Measurements from ENCODE around the gene FBXW4.

The FBXW4 gene

GRCh38 chr10:101695404-101695890, 477 bp upstream of the FBXW4 start:
- peak overlapping the region; percentile 94 for H3K4me3 ChIP-seq (ENCODE audit: low read length, poor library complexity, severe bottlenecking)
- H3K4me1 ChIP-seq (ENCODE audit: insufficient read depth, low read length, poor library complexity, severe bottlenecking), result peaks cover 48% of the 10 kb centered on the region
- H3K36me3 ChIP-seq (ENCODE audit: insufficient read depth, low read length), result no peaks in the 10 kb centered on the region
- no peaks in the 10 kb centered on the region for H3F3A ChIP-seq (ENCODE audit: low read depth)
- H3K79me2 ChIP-seq (ENCODE audit: insufficient read depth, low read length), result peaks cover 58% of the 10 kb centered on the region
- TF ChIP-seq EZH2phosphoT487 (IDR thresholded peaks at IDR 0.05; ENCODE audit: borderline replicate concordance) (no peak), CTCF (conservative IDR thresholded peaks at IDR 0.05; ENCODE audit: low read length) (no peak)
- H3K9ac ChIP-seq (ENCODE audit: low read depth, low read length, poor library complexity, severe bottlenecking), result peak overlapping the region; percentile 90
- H3K9me2 ChIP-seq (replicated peaks; ENCODE audit: low read depth, low read length), result no peaks in the 10 kb centered on the region
- H3K27me3 ChIP-seq (ENCODE audit: insufficient read depth, low read length, poor library complexity, severe bottlenecking), result no peaks in the 10 kb centered on the region
- peak overlapping the region; percentile 89 for H2AFZ ChIP-seq (ENCODE audit: low read length)
- peak overlapping the region; percentile 83 for H3K4me2 ChIP-seq (ENCODE audit: low read depth, low read length, poor library complexity, severe bottlenecking)
- no peaks in the 10 kb centered on the region for H3K9me3 ChIP-seq (ENCODE audit: insufficient read depth, low read depth, low read length)
- peaks cover 18% of the 10 kb centered on the region for H4K20me1 ChIP-seq (ENCODE audit: insufficient read depth, low read length, poor library complexity, severe bottlenecking)

- H3K9me2 ChIP-seq (replicated peaks; ENCODE audit: low read depth, low read length), result no peaks in the 10 kb centered on the region
- no peaks in the 10 kb centered on the region for H3K36me3 ChIP-seq (ENCODE audit: insufficient read depth, low read length)
- peaks cover 59% of the 10 kb centered on the region for H3K4me1 ChIP-seq (ENCODE audit: insufficient read depth, low read length, poor library complexity, severe bottlenecking)
- peak overlapping the region; percentile 89 for H2AFZ ChIP-seq (ENCODE audit: low read length)
- peaks cover 26% of the 10 kb centered on the region for H4K20me1 ChIP-seq (ENCODE audit: insufficient read depth, low read length, poor library complexity, severe bottlenecking)
- peak overlapping the region; percentile 90 for H3K9ac ChIP-seq (ENCODE audit: low read depth, low read length, poor library complexity, severe bottlenecking)
- H3K27me3 ChIP-seq (ENCODE audit: insufficient read depth, low read length, poor library complexity, severe bottlenecking), result no peaks in the 10 kb centered on the region
- TF ChIP-seq EZH2phosphoT487 (IDR thresholded peaks at IDR 0.05; ENCODE audit: borderline replicate concordance) (no peak), CTCF (conservative IDR thresholded peaks at IDR 0.05; ENCODE audit: low read length) (no peak)
- peak overlapping the region; percentile 83 for H3K4me2 ChIP-seq (ENCODE audit: low read depth, low read length, poor library complexity, severe bottlenecking)
- peaks cover 71% of the 10 kb centered on the region for H3K79me2 ChIP-seq (ENCODE audit: insufficient read depth, low read length)
- H3K9me3 ChIP-seq (ENCODE audit: insufficient read depth, low read depth, low read length), result no peaks in the 10 kb centered on the region
- no peaks in the 10 kb centered on the region for H3F3A ChIP-seq (ENCODE audit: low read depth)
- H3K4me3 ChIP-seq (ENCODE audit: low read length, poor library complexity, severe bottlenecking), result peak overlapping the region; percentile 94
Observed at GRCh38 chr10:101693978-101694673, 844 bp downstream of the FBXW4 start.

GRCh38 chr10:101693651-101693977, 1.4 kb downstream of the FBXW4 start:
- Histone ChIP-seq H3K4me3 (ENCODE audit: low read length, poor library complexity, severe bottlenecking) (peak overlapping the region; percentile 94), H3K79me2 (ENCODE audit: insufficient read depth, low read length) (peaks cover 75% of the 10 kb centered on the region), H3K4me1 (ENCODE audit: insufficient read depth, low read length, poor library complexity, severe bottlenecking) (peaks cover 59% of the 10 kb centered on the region), H3K9ac (ENCODE audit: low read depth, low read length, poor library complexity, severe bottlenecking) (peak overlapping the region; percentile 90), H3F3A (ENCODE audit: low read depth) (no peaks in the 10 kb centered on the region), H3K4me2 (ENCODE audit: low read depth, low read length, poor library complexity, severe bottlenecking) (peak overlapping the region; percentile 83), H3K36me3 (ENCODE audit: insufficient read depth, low read length) (no peaks in the 10 kb centered on the region), H3K9me2 (replicated peaks; ENCODE audit: low read depth, low read length) (no peaks in the 10 kb centered on the region), H2AFZ (ENCODE audit: low read length) (peak overlapping the region; percentile 89), H4K20me1 (ENCODE audit: insufficient read depth, low read length, poor library complexity, severe bottlenecking) (peaks cover 30% of the 10 kb centered on the region), H3K27me3 (ENCODE audit: insufficient read depth, low read length, poor library complexity, severe bottlenecking) (no peaks in the 10 kb centered on the region), H3K9me3 (ENCODE audit: insufficient read depth, low read depth, low read length) (no peaks in the 10 kb centered on the region)
- TF ChIP-seq CTCF (conservative IDR thresholded peaks at IDR 0.05; ENCODE audit: low read length) (no peak), EZH2phosphoT487 (IDR thresholded peaks at IDR 0.05; ENCODE audit: borderline replicate concordance) (no peak)

Data from Loucy (cell line).